Endothelial cell of umbilical vein (primary cell): Measurements from ENCODE around the gene PTPN22. TPM values are rescaled to one million over a fixed set of nuclear protein-coding genes. Genes with fewer than 3 reads are reported as not detected.

Experiments
- BruUV-seq: library from RNA; stranded (reverse); fragments of 400-500 nt; replicated peaks from 2 replicates; lab custom pipeline; 2021; lab: Mats Ljungman, UMichigan
- CTCF ChIA-PET: fragments of 300-600, 350-600 bp; sonication (Branson Sonifier 250); formaldehyde crosslinking; loops from one replicate; lab custom pipeline; 2021; ENCODE audit warnings: antibody characterized with exemption, inconsistent platforms; lab: Charles Lee
- POLR2A ChIA-PET: fragments of 300-600, 350-600 bp; sonication (Branson Sonifier 250); formaldehyde crosslinking; loops from one replicate; lab custom pipeline; 2021; ENCODE audit warnings: antibody characterized with exemption, inconsistent platforms; lab: Charles Lee
- DNase-seq: peaks from one replicate; pipeline ENCODE4 v3.0.0-alpha.2; 2011; ENCODE audit warnings: low read depth, low spot score
- FAIRE-seq: peaks from 2 replicates; lab custom pipeline; 2011; peaks lifted over from hg19 to GRCh38; lab: Jason Lieb, UNC
- H2AFZ ChIP-seq: 2 replicates; pipeline ENCODE4 v1.6.0; 2012; ENCODE audit warnings: low read depth, low read length, control low read depth, inconsistent platforms
- H3K27ac ChIP-seq: 2 replicates; pipeline ENCODE4 v1.5.1; 2011; ENCODE audit warnings: low read depth, mild to moderate bottlenecking, control low read depth, low read length, moderate library complexity; ENCODE audit not compliant: insufficient read depth
- H3K27me3 ChIP-seq, 2 experiments: 2 replicates each; pipeline versions ENCODE4 v1.6.0 to v1.6.1; 2011; ENCODE audit warnings: low read length in 2 of 2, mixed read lengths in 1 of 2; ENCODE audit not compliant: control insufficient read depth in 2 of 2, insufficient read depth in 2 of 2
- H3K36me3 ChIP-seq, 2 experiments: 2 replicates in 1 of 2; 3 replicates in 1 of 2; pipeline ENCODE4 v1.5.1; 2011; ENCODE audit warnings: low read length in 2 of 2, mild to moderate bottlenecking in 1 of 2, moderate library complexity in 1 of 2; ENCODE audit not compliant: control insufficient read depth in 2 of 2, insufficient read depth in 2 of 2; ENCODE audit errors: extremely low read depth in 1 of 2
- H3K4me1 ChIP-seq: 3 replicates; pipeline ENCODE4 v1.5.1; 2011; ENCODE audit warnings: mild to moderate bottlenecking, low read length; ENCODE audit not compliant: control insufficient read depth, insufficient read depth; ENCODE audit errors: extremely low read depth
- H3K4me2 ChIP-seq: 2 replicates; pipeline ENCODE4 v1.6.1; 2011; ENCODE audit warnings: low read length, control low read depth, mixed read lengths; ENCODE audit not compliant: insufficient read depth
- H3K4me3 ChIP-seq, 3 experiments: fragments of 200-600 bp in 1 of 3; sonication (generic), shearing (Covaris generic) in 1 of 3; replicated peaks in 1 of 3; 2 replicates each; pipeline ENCODE4 v1.5.1; 2011 to 2016; ENCODE audit warnings: control low read depth in 3 of 3, low read length in 3 of 3, mild to moderate bottlenecking in 2 of 3, inconsistent platforms in 1 of 3, low read depth in 1 of 3, moderate library complexity in 1 of 3; ENCODE audit not compliant: insufficient read depth in 1 of 3
- H3K79me2 ChIP-seq: 2 replicates; pipeline ENCODE4 v1.6.0; 2012; ENCODE audit warnings: low read length, inconsistent platforms; ENCODE audit not compliant: control insufficient read depth, insufficient read depth
- H3K9ac ChIP-seq: replicated peaks from 2 replicates; pipeline ENCODE3; 2011; ENCODE audit warnings: low read length, control low read depth; ENCODE audit not compliant: insufficient read depth; ENCODE audit errors: extremely low read depth
- H3K9me1 ChIP-seq: replicated peaks from 3 replicates; pipeline ENCODE4 v1.6.0; 2011; ENCODE audit warnings: mild to moderate bottlenecking, low read length; ENCODE audit not compliant: control insufficient read depth, insufficient read depth; ENCODE audit errors: extremely low read depth
- H3K9me3 ChIP-seq: replicated peaks from 2 replicates; pipeline ENCODE4 v1.5.1; 2012; ENCODE audit warnings: low read length, inconsistent platforms; ENCODE audit not compliant: control insufficient read depth, insufficient read depth
- H4K20me1 ChIP-seq: replicated peaks from 2 replicates; pipeline ENCODE3; 2011; ENCODE audit warnings: mild to moderate bottlenecking, low read length; ENCODE audit not compliant: control insufficient read depth, insufficient read depth; ENCODE audit errors: extremely low read depth
- EZH2 ChIP-seq: IDR thresholded peaks from 2 replicates; pipeline ENCODE4 v1.6.1; 2012; ENCODE audit warnings: borderline replicate concordance, low read depth, mild to moderate bottlenecking, moderate library complexity, low read length, inconsistent platforms; ENCODE audit not compliant: severe bottlenecking
- JUN ChIP-seq: IDR thresholded peaks from 2 replicates; pipeline ENCODE4 v1.6.1; 2011; ENCODE audit warnings: borderline replicate concordance, low read depth; ENCODE audit not compliant: insufficient read length, insufficient read depth
- MYC ChIP-seq: IDR thresholded peaks from one replicate; pipeline ENCODE4 v1.6.1; 2011; ENCODE audit warnings: mild to moderate bottlenecking, low read depth, low read length
- POLR2A ChIP-seq: IDR thresholded peaks from 2 replicates; pipeline ENCODE4 v1.6.1; 2012; ENCODE audit warnings: low read depth, mild to moderate bottlenecking, control low read depth, low read length
- POLR2AphosphoS5 ChIP-seq: IDR thresholded peaks from 2 replicates; pipeline ENCODE4 v1.6.1; 2012; ENCODE audit warnings: low read depth, mild to moderate bottlenecking, control low read depth, low read length, moderate library complexity; ENCODE audit not compliant: insufficient read depth
- dilution Hi-C: fragments of 300-500 bp; cut with MboI; formaldehyde crosslinking; loops from one replicate; pipeline ENCODE4 v1.15.0; 2019; ENCODE audit warnings: low sequenced_read_pairs; ENCODE audit not compliant: extremely low pct_ligation_motif_present
- intact Hi-C: fragments of 100-400 bp; cut with micrococcal nuclease; formaldehyde crosslinking; loops from one replicate; pipeline ENCODE4 v1.10.0; 2022
- polyA plus RNA-seq, 4 experiments: library from polyadenylated mRNA; depleted of rRNA in 3 of 4; stranded (reverse) in 3 of 4; unstranded in 1 of 4; fragments of >200 nt; gene quantifications; 2 replicates each; pipeline versions ENCODE4 v1.2.1 to v1.2.3, GENCODE V29; 2011 to 2012; ENCODE audit warnings: missing spikeins in 1 of 4
- total RNA-seq: library from RNA; stranded (reverse); gene quantifications from 2 replicates; pipeline ENCODE4 v1.2.3, GENCODE V29; 2021
- TF ChIP-seq, protein P1 (sequence below): IDR thresholded peaks from 2 replicates; pipeline ENCODE4 v1.6.1; 2011; ENCODE audit not compliant: insufficient read depth, insufficient read length
- TF ChIP-seq, protein P2 (sequence below), 2 donors: IDR thresholded peaks; 1 replicate in 1 of 2; 2 replicates in 1 of 2; pipeline ENCODE4 v1.5.1; 2011; ENCODE audit warnings: low read length in 2 of 2, mild to moderate bottlenecking in 2 of 2, moderate library complexity in 2 of 2, control low read depth in 1 of 2, inconsistent platforms in 1 of 2, low read depth in 1 of 2; ENCODE audit not compliant: insufficient read depth in 1 of 2; ENCODE audit errors: extremely low read depth in 1 of 2

PTPN22 gene
- total and polyA plus RNA-seq, 2 donors (not counting 3 experiments of a cell fraction or from before 2014, with no cell fraction given): not detected

DNA sequence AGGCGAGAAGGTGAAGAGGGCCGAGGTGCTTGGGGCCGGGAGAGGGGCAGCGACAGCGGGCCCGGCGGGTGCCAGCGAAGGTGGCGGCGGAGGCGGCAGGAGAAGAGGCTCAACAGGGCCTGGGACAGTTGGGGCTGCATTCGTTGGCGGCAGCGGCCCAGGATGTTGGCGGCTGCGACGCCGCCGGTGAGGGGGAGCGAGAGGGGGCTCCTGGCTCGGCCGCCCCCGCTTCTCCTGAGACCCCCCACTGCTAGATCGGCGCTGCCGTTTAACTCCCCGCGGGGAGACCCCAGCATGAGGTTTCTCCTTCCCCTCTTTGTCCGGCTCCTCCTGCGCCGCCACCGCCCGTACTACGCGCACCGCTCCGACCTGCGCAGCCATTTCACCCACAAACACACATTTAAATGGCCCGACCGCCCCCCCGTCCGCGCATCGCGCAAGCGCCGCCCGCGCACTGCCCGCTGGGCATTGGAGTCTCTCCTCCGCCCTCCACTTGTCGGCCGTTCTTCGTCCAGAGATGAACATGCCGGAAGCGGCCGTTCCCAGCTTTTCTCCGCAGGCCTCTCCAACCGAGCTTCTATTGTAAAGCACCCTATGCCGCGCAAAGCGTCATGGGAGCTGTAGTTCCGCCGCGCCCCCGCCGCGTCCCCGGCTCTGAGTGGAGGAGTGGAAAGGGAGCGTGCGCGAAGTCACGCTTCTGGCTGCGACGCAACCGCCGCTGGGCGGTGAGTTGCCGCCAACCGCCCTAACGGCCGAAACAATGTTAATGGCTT is 59.4 kb downstream of the PTPN22 start, which contains the start of gene RSBN1:
Gene RSBN1 (minus strand): TSS at position 589 of the 773 bp plus-strand sequence. CDS start 64 bp downstream, at position 525.
- H3K9me1 ChIP-seq: no peaks in the 10 kb centered on the region
- H3K4me2 ChIP-seq: peak within 1 kb of the TSS; percentile 92
- H3K9ac ChIP-seq: peak within 1 kb of the TSS; percentile 85
- H4K20me1 ChIP-seq: no peaks in the 10 kb centered on the region
- peak within 1 kb of the TSS; percentile 81 for H3K27ac ChIP-seq
- FAIRE-seq (peak; percentile 91), DNase-seq (peak; percentile 100)
- H3K79me2 ChIP-seq: peaks cover 44% of the 10 kb centered on the region
- BruUV-seq: no TSS peak
- peaks cover 26% of the 10 kb centered on the region for H3K4me1 ChIP-seq
- ChIA-PET CTCF (interaction anchor here (0.6 to 1.4 kb wide), 6 partner anchors 12 to 739 kb away, joined by 3 to 6 read pairs (median 3); partner anchors contain the start of genes HIPK1 and LRIG2), POLR2A (interaction anchor here (1.0 to 2.0 kb wide), 3 partner anchors 52 to 119 kb away, joined by 3 to 7 read pairs (median 5); partner anchors contain the start of genes AP4B1 and DCLRE1B)
- dilution Hi-C loops (no loop called here), intact Hi-C loops (loop anchor here (1.0 to 5.0 kb wide), 7 partner anchors 53 to 1095 kb away; partner anchors contain the start of genes DCLRE1B, HIPK1, MAGI3 and PHTF1)
- no peaks in the 10 kb centered on the region for H3K27me3 ChIP-seq
- no peaks in the 10 kb centered on the region for H3K9me3 ChIP-seq
- H2AFZ ChIP-seq: peak within 1 kb of the TSS; percentile 61
- TF ChIP-seq, protein P1, sequence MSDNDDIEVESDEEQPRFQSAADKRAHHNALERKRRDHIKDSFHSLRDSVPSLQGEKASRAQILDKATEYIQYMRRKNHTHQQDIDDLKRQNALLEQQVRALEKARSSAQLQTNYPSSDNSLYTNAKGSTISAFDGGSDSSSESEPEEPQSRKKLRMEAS: peak; percentile 46
- TF ChIP-seq, protein P2, sequence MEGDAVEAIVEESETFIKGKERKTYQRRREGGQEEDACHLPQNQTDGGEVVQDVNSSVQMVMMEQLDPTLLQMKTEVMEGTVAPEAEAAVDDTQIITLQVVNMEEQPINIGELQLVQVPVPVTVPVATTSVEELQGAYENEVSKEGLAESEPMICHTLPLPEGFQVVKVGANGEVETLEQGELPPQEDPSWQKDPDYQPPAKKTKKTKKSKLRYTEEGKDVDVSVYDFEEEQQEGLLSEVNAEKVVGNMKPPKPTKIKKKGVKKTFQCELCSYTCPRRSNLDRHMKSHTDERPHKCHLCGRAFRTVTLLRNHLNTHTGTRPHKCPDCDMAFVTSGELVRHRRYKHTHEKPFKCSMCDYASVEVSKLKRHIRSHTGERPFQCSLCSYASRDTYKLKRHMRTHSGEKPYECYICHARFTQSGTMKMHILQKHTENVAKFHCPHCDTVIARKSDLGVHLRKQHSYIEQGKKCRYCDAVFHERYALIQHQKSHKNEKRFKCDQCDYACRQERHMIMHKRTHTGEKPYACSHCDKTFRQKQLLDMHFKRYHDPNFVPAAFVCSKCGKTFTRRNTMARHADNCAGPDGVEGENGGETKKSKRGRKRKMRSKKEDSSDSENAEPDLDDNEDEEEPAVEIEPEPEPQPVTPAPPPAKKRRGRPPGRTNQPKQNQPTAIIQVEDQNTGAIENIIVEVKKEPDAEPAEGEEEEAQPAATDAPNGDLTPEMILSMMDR (IDR thresholded peaks at IDR 0.05; ENCODE audit: extremely low read depth in 1 of 2, insufficient read depth in 1 of 2, low read depth in 1 of 2, low read length in 2 of 2): peak in 1 of 2 donors; percentile 8
- TF ChIP-seq JUN (no peak), EZH2 (no peak), POLR2A (peak; percentile 89), MYC (no peak), POLR2AphosphoS5 (peak; percentile 80)
- peak within 1 kb of the TSS; percentile 65 to 97 (median 74) for H3K4me3 ChIP-seq
- no peaks in the 10 kb centered on the region for H3K36me3 ChIP-seq
